NCI-H128 (cell line): Measurements from ENCODE around the gene CCDC110.

ENCODE experiments used
- DNase-seq: peaks from one replicate; lab custom pipeline; 2025; ENCODE audit not compliant: unreplicated experiment; lab: John Stamatoyannopoulos, UW

Gene CCDC110

GRCh38 chr4:185424905-185425646 is 46.5 kb downstream of the CCDC110 start:
- DNase-seq, result no peak

DNA sequence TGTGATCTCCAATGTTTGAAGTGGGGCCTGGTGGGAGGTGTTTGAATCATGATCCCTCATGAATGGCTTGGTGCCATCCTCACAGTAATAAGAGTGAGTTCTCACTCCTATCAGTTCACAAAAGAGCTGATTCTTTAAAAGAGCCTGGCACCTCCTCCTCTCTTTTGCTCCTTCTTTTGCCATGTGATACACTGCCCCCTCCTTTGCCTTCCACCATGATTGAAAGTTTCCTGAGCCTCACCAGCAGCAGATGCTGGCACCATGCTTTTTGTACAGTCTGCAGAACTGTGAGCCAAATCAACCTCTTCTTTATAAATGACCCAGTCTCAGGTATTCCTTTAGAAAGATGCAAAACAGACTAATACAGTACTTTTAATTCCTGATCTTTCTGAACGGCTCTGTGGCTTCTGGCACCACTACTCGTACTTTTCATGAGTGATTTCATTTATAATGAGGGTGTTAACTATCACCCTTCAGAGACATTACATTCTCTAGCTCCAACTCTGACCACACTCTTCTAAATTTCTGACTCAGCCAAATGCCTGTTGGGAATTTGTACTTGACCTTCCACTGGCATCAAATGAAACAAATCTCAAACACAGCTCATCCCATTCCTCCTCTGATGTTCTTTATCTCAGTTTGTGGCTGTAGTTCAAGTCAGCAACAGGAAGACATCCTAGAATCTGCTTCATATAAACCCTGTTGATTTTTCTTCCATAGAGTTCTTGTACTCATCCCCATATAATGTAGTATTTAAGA is 50.0 kb downstream of the CCDC110 start:
- no peak for DNase-seq

DNA sequence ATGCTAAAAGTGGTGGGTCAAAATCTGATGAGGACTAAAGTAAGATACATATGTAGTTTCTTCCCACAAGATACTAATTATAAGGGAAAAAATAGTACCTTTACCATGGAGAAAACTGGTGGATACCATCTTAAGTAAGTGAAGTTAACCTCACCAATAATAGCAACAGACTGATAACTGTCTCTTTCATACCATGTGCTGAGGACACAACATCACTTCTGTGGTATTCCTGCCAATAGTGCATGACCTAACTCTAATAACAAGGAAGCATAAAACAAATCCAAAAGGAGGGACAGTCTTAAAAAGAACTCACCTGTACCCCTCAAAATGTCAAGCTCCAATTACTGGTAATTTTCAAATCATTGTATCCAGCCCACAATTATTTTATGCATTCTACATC is 54.6 kb downstream of the CCDC110 start:
- DNase-seq, result no peak

DNA sequence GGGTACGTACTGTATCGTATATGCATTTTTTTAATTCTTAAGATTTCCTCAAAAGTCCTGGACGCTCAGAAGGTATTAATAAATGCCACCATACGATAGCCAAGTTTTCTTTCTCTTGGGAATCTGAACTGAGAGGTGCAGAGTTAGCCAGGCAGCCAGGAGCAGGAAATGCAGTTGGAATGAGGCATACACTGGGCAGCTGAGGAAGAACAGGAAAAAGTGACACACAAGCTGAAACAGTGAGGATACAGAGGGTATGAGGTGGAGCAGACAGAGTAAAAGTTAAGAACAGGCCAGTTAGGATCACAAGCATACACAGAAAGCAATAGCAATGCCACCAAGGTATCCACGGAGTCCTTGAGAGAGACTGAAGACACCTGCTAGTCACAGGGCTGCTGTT is 59.1 kb downstream of the CCDC110 start:
- DNase-seq, result no peak

DNA sequence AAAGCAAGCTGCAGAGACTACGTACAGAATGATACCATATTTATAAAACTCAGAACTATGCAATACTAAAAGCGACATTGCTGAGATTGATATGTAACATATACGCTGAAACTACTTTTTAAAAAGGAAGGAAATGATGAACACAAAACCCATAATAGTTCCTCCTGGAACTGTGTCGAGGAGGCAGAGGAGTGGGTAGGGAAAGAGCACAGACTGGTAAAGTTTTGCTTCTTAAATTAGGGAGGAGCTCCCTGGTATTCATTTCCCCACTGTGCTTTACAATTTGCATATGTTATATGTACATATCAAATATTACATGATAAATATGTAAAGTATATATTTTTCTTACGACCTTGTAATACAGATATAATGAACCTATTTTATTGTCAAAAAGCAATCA is 59.7 kb downstream of the CCDC110 start:
- DNase-seq, result no peak

GRCh38 chr4:185408432-185408831 is 63.1 kb downstream of the CCDC110 start:
- DNase-seq, result no peak

GRCh38 chr4:185405296-185405999 is 66.1 kb downstream of the CCDC110 start:
- no peak for DNase-seq

DNA sequence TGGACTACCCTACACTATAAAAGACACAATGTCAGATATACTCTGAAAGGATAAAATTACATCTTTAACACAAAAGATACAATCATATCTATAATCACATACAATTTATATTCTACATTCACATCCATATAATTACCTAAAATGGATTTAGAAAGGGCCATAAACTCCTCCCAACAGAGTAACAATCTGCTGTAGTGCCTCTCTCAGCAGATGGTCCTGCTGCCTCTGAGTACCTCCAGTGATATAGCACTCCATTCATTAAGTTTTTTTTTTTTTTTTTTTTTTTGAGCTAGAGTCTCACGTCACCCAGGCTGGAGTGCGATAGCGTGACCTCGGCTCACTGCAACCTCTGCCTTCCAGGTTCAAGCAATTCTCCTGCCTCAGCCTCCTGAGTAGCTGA is 67.5 kb downstream of the CCDC110 start:
- DNase-seq, result no peak

DNA sequence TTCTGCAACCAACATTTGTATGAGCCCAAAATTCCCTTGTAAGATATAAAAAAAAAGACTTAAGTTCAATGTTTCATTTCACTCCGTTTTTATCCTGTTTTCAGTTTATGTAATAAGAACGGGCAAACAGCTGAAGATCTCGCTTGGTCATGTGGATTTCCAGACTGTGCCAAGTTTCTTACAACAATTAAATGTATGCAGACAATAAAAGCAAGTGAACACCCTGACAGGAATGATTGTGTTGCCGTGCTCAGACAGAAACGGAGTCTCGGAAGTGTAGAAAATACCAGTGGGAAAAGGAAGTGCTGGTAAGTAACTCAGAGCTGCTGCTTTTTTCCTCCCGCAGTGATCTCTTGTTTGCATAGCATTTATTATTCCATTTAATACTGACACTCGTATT is 72.1 kb downstream of the CCDC110 start:
- no peak for DNase-seq

GRCh38 chr4:185398618-185399017 is 72.9 kb downstream of the CCDC110 start:
- DNase-seq, result no peak

- DNase-seq, result no peak
Measured at GRCh38 chr4:185396724-185397385, 74.7 kb downstream of the CCDC110 start, which contains the start of gene ANKRD37. ANKRD37 (plus strand) TSS chr4:185396841; CDS start chr4:185396924, 83 bp downstream.

DNA sequence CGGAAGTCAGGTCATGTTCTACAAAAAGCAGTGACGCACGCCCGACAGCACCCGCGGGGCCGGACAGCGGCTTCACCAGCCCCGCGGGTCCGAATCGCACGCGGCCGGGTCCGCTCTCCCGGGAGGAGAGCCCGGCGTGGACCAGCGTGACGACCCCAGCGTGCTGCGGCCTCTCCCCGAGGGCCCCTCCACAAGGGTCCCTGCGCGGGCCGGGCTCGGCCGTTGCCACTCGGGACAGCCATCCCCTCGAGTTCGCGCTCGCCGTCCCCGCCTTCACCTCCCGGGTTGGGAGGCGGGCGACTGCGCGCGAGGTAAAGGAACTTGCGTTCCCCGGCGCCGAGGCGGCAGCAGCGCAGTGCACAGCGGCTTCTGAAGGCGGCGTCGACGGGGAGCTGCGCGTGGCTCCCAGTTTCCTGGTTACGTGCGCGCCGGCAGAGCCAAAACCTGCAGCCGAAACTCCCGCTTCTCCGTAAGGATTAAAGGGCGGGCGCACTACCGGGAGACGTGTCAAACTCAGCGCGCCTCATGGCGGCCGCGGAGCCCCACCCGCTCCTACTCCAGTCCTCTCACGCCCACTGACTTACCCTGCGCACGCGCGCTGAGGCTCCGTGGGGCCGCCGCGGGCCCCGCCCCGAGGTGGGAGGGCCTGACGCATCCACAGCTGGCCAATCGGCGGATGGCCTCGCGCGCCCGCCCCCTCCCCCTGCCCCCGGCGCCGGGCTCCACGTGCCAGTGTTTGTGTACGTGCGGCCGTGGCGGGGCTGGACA is 75.4 kb downstream of the CCDC110 start:
- peak; percentile 86 for DNase-seq

DNA sequence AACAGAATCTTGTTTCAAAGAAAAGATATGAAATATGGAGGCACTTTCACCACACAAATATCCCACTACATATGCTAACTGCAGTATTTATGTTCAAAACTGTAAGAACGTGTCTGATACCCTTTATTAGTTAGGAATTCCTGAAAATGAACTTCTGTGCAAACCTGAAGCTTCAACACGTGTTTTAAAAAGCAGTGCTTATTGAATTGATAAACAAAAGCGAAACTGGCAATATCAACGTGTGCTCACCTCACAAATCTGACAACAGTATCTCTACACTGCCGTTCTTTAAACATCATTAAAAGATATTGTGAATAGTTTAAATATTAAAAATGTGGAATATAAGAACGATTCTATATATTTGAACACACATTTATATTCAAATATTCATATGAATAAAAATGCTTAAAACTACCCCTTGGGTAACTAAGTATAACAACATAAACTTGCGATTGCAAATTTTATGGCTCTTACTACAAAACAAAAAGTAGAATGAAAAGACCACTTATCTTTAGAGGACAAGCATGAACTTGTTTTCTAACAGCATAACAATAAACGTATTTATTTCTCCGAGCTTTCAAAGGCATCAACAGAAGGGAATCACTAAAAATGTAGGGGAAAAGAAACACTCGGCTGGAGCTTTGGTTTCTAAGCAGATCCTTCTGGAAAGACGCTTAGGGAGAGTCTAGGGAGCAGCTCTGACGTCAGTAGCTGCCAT is 76.1 kb downstream of the CCDC110 start, which contains the start of gene LRP2BP:
Gene LRP2BP, minus strand, starts transcription at position 687 of the 718 bp plus-strand sequence. CDS start 17,738 bp downstream, outside the sequence.
- peak; percentile 20 for DNase-seq
